H9 (cell line): ENCODE data around the gene USP40. TPM values are rescaled to one million over a fixed set of nuclear protein-coding genes. Genes with fewer than 3 reads are reported as not detected.
A peak's percentile ranks its signal among the peaks of the same experiment; 100 is the strongest.

Experiments
- DNase-seq: peaks from one replicate; pipeline ENCODE4 v3.0.0-alpha.2; 2017
- H2AFZ ChIP-seq: one replicate; pipeline ENCODE4 v1.6.1; 2013; ENCODE audit warnings: mild to moderate bottlenecking, low read length, control low read depth, moderate library complexity
- H2AK5ac ChIP-seq: 2 replicates; pipeline ENCODE4 v1.6.1; 2013; ENCODE audit warnings: low read length, control low read depth, mixed read lengths; ENCODE audit not compliant: insufficient read length
- H2BK120ac ChIP-seq: one replicate; pipeline ENCODE4 v1.6.1; 2013; ENCODE audit warnings: low read depth, mild to moderate bottlenecking, low read length, control low read depth, inconsistent platforms; ENCODE audit not compliant: poor library complexity, severe bottlenecking
- H2BK12ac ChIP-seq: 2 replicates; pipeline ENCODE4 v1.6.1; 2013; ENCODE audit warnings: low read length, control low read depth, mixed read lengths, low read depth; ENCODE audit not compliant: insufficient read length
- H2BK15ac ChIP-seq: 2 replicates; pipeline ENCODE4 v1.6.1; 2013; ENCODE audit warnings: low read depth, low read length, control low read depth
- H2BK20ac ChIP-seq: one replicate; pipeline ENCODE4 v1.6.1; 2013; ENCODE audit warnings: low read depth, mild to moderate bottlenecking, low read length, control low read depth, inconsistent platforms; ENCODE audit not compliant: poor library complexity, severe bottlenecking
- H2BK5ac ChIP-seq: 2 replicates; pipeline ENCODE4 v1.6.1; 2013; ENCODE audit warnings: low read length, control low read depth, mixed read lengths; ENCODE audit not compliant: insufficient read length
- H3K14ac ChIP-seq: 2 replicates; pipeline ENCODE4 v1.6.1; 2013; ENCODE audit warnings: low read length, control low read depth; ENCODE audit not compliant: insufficient read depth
- H3K18ac ChIP-seq: 2 replicates; pipeline ENCODE4 v1.6.1; 2013; ENCODE audit warnings: low read depth, mild to moderate bottlenecking, mixed read lengths, low read length, control low read depth; ENCODE audit not compliant: insufficient read length
- H3K23ac ChIP-seq: 2 replicates; pipeline ENCODE4 v1.6.1; 2013; ENCODE audit warnings: low read length, control low read depth, mixed read lengths, low read depth; ENCODE audit not compliant: insufficient read length
- H3K23me2 ChIP-seq: 2 replicates; pipeline ENCODE4 v1.6.1; 2013; ENCODE audit warnings: low read depth, mild to moderate bottlenecking, mixed read lengths, low read length, control low read depth; ENCODE audit not compliant: insufficient read length, poor library complexity, severe bottlenecking
- H3K27ac ChIP-seq: 2 replicates; pipeline ENCODE4 v1.5.1; 2013; ENCODE audit warnings: low read length, control low read depth, mixed read lengths, low read depth; ENCODE audit not compliant: insufficient read length
- H3K27me3 ChIP-seq: 2 replicates; pipeline ENCODE4 v1.6.1; 2013; ENCODE audit warnings: low read length, control low read depth, inconsistent platforms; ENCODE audit not compliant: insufficient read depth
- H3K4ac ChIP-seq: 2 replicates; pipeline ENCODE4 v1.6.1; 2013; ENCODE audit warnings: low read depth, mild to moderate bottlenecking, control low read depth, inconsistent platforms, low read length, moderate library complexity
- H3K4me1 ChIP-seq: 2 replicates; pipeline ENCODE4 v1.6.1; 2013; ENCODE audit warnings: low read length, control low read depth, inconsistent platforms; ENCODE audit not compliant: insufficient read depth
- H3K4me2 ChIP-seq: 2 replicates; pipeline ENCODE4 v1.6.1; 2013; ENCODE audit warnings: low read length, control low read depth, mixed read lengths; ENCODE audit not compliant: insufficient read length, insufficient read depth
- H3K56ac ChIP-seq: 2 replicates; pipeline ENCODE4 v1.6.1; 2013; ENCODE audit warnings: low read depth, mild to moderate bottlenecking, mixed read lengths, low read length, control low read depth; ENCODE audit not compliant: insufficient read length
- H3K79me1 ChIP-seq: 2 replicates; pipeline ENCODE4 v1.6.1; 2013; ENCODE audit warnings: low read depth, mild to moderate bottlenecking, moderate library complexity, low read length, control low read depth, inconsistent platforms; ENCODE audit not compliant: insufficient read depth, poor library complexity, severe bottlenecking
- H3K79me2 ChIP-seq: 2 replicates; pipeline ENCODE4 v1.6.1; 2013; ENCODE audit warnings: low read length, control low read depth, inconsistent platforms; ENCODE audit not compliant: insufficient read depth
- H3K9ac ChIP-seq: 2 replicates; pipeline ENCODE4 v1.6.1; 2013; ENCODE audit warnings: low read length, control low read depth, mixed read lengths; ENCODE audit not compliant: insufficient read length; ENCODE audit errors: extremely low read depth
- H3K9me3 ChIP-seq: one replicate; pipeline ENCODE4 v1.6.1; 2013; ENCODE audit warnings: low read depth, low read length, inconsistent platforms; ENCODE audit not compliant: control insufficient read depth
- H3T11ph ChIP-seq: one replicate; pipeline ENCODE4 v1.6.1; 2013; ENCODE audit warnings: mild to moderate bottlenecking, low read length, control low read depth, inconsistent platforms
- H4K20me1 ChIP-seq: one replicate; pipeline ENCODE4 v1.6.1; 2013; ENCODE audit not compliant: control insufficient read depth, insufficient read length, insufficient read depth
- H4K5ac ChIP-seq: 2 replicates; pipeline ENCODE4 v1.6.1; 2013; ENCODE audit warnings: low read depth, mild to moderate bottlenecking, mixed read lengths, low read length, control low read depth; ENCODE audit not compliant: insufficient read length
- H4K8ac ChIP-seq: replicated peaks from 2 replicates; pipeline ENCODE4 v1.6.1; 2013; ENCODE audit warnings: low read length, control low read depth, mixed read lengths, low read depth; ENCODE audit not compliant: insufficient read length
- H4K91ac ChIP-seq: 2 replicates; pipeline ENCODE4 v1.6.1; 2013; ENCODE audit warnings: low read depth, mild to moderate bottlenecking, moderate library complexity, mixed read lengths, low read length, control low read depth; ENCODE audit not compliant: insufficient read length
- H3K27ac Mint-ChIP-seq, 3 experiments: 2 replicates in 2 of 3; 3 replicates in 1 of 3; pipeline ENCODE4 v1.8.0; 2020 to 2021; ENCODE audit warnings: mixed read lengths in 3 of 3, mild to moderate bottlenecking in 1 of 3, moderate library complexity in 1 of 3
- H3K27me3 Mint-ChIP-seq: 2 replicates; pipeline ENCODE4 v1.8.0; 2021; ENCODE audit warnings: low read depth, mild to moderate bottlenecking, moderate library complexity, mixed read lengths
- H3K36me3 Mint-ChIP-seq, 3 experiments: 2 replicates in 2 of 3; 3 replicates in 1 of 3; pipeline ENCODE4 v1.8.0; 2020 to 2021; ENCODE audit warnings: low read depth in 3 of 3, mixed read lengths in 3 of 3; ENCODE audit not compliant: insufficient read depth in 1 of 3
- H3K4me1 Mint-ChIP-seq, 2 experiments: 2 replicates each; pipeline ENCODE4 v1.8.0; 2020; ENCODE audit warnings: mixed read lengths in 2 of 2
- H3K4me3 Mint-ChIP-seq, 2 experiments: 2 replicates in 1 of 2; 3 replicates in 1 of 2; pipeline ENCODE4 v1.8.0; 2020 to 2021; ENCODE audit warnings: mild to moderate bottlenecking in 2 of 2, mixed read lengths in 2 of 2, moderate library complexity in 1 of 2
- H3K9me3 Mint-ChIP-seq, 2 experiments: 2 replicates in 1 of 2; 3 replicates in 1 of 2; pipeline ENCODE4 v1.8.0; 2020; ENCODE audit warnings: mild to moderate bottlenecking in 2 of 2, mixed read lengths in 2 of 2, moderate library complexity in 1 of 2
- CTCF ChIP-seq: fragments of 200-600 bp; sonication (generic); conservative IDR thresholded peaks from 3 replicates; pipeline ENCODE4 v1.8.0; 2021; ENCODE audit warnings: antibody characterized with exemption, mild to moderate bottlenecking
- WGBS: extraction: QIAGEN DNeasy Blood & Tissue Kit; methylation state at CpG from one replicate; pipeline ENCODE4 v1.1.7; 2013; ENCODE audit warnings: missing lambda C conversion rate, low lambda C conversion rate, mixed read lengths; ENCODE audit not compliant: insufficient read length; ENCODE audit errors: extremely low coverage; 5-methylcytosine and 5-hydroxymethylcytosine counted together
- total RNA-seq: library from RNA; stranded (reverse); gene quantifications from 2 replicates; pipeline ENCODE4 v1.2.1, GENCODE V29; 2021

Gene USP40
- total RNA-seq, 1 experiment from 2014 or later: 7.5 TPM

- no peaks in the 10 kb centered on the region; the same call in none of the 2 replicates for H3K27me3 Mint-ChIP-seq
- H3K27ac ChIP-seq: no peak overlapping the region
- WGBS: no CpG with 5 or more reads among the region's 18 CpGs
- H3K4me1 Mint-ChIP-seq: peaks cover 4 to 5% of the 10 kb centered on the region in 2 experiments; a peak in 3 of 4 replicates
- no peak overlapping the region for H3K18ac ChIP-seq
- no peaks in the 10 kb centered on the region for H3K79me1 ChIP-seq
- no peaks in the 10 kb centered on the region for H3K9me3 ChIP-seq
- H2BK5ac ChIP-seq: no peak overlapping the region
- peak; percentile 70 for DNase-seq
- H4K91ac ChIP-seq: no peak overlapping the region
- H3K36me3 Mint-ChIP-seq: peaks cover 7 to 11% (median 7%) of the 10 kb centered on the region in 3 experiments
- H3K56ac ChIP-seq: no peak overlapping the region
- H3K79me2 ChIP-seq: no peaks in the 10 kb centered on the region
- H3K9ac ChIP-seq: no peak overlapping the region
- H4K5ac ChIP-seq: no peak overlapping the region
- H3K4ac ChIP-seq: no peak overlapping the region
- H4K20me1 ChIP-seq: no peaks in the 10 kb centered on the region
- no peaks in the 10 kb centered on the region; a peak in 1 of 5 replicates for H3K9me3 Mint-ChIP-seq
- H3K27ac Mint-ChIP-seq: peak overlapping the region in 2 of 3 experiments; percentile 69 to 81; a peak in 2 of 7 replicates
- no peak overlapping the region for H2AFZ ChIP-seq
- no peak overlapping the region for H2BK12ac ChIP-seq
- no peak overlapping the region for H2BK120ac ChIP-seq
- no peak overlapping the region for H4K8ac ChIP-seq
- no peak overlapping the region for H2BK20ac ChIP-seq
- H3K4me2 ChIP-seq: no peak overlapping the region
- no peak overlapping the region for H3K23ac ChIP-seq
- H3K23me2 ChIP-seq: no peaks in the 10 kb centered on the region
- H3K4me3 Mint-ChIP-seq: no peak overlapping the region
- TF ChIP-seq CTCF: peak; percentile 86
- H2AK5ac ChIP-seq: no peak overlapping the region
- no peak overlapping the region for H2BK15ac ChIP-seq
- H3K14ac ChIP-seq: no peak overlapping the region
- no peak overlapping the region for H3T11ph ChIP-seq
- no peaks in the 10 kb centered on the region for H3K27me3 ChIP-seq
- no peaks in the 10 kb centered on the region for H3K4me1 ChIP-seq
These were observed 122.9 kb downstream of the USP40 start for GRCh38 chr2:233443511-233444183.
